Epithelial cell of prostate (primary cell): ENCODE results near the gene ISCA2.

Experiments used
- DNase-seq: peaks from one replicate; pipeline ENCODE4 v3.0.0-alpha.2; 2011; ENCODE audit warnings: low read depth, low spot score
- H3K27ac ChIP-seq: fragments of 450-650 bp; 2 replicates; pipeline ENCODE4 v1.5.1; 2017; ENCODE audit warnings: mild to moderate bottlenecking

ISCA2 gene

GRCh38 chr14:74507085-74507484 lies 13.5 kb downstream of the ISCA2 start:
- no peak for DNase-seq
- no peak overlapping the region for H3K27ac ChIP-seq

GRCh38 chr14:74507840-74508239 lies 14.3 kb downstream of the ISCA2 start:
- no peak for DNase-seq
- no peak overlapping the region for H3K27ac ChIP-seq

GRCh38 chr14:74508292-74508731 lies 14.7 kb downstream of the ISCA2 start:
- no peak overlapping the region for H3K27ac ChIP-seq
- DNase-seq = no peak

GRCh38 chr14:74508844-74509428 lies 15.4 kb downstream of the ISCA2 start:
- no peak for DNase-seq
- H3K27ac ChIP-seq = no peak overlapping the region

- DNase-seq = no peak
- H3K27ac ChIP-seq = no peak overlapping the region
Measured at GRCh38 chr14:74509587-74510222, 16.1 kb downstream of the ISCA2 start.

- DNase-seq = no peak
- peak overlapping the region; percentile 41 for H3K27ac ChIP-seq
Measured at GRCh38 chr14:74510223-74510931, 16.8 kb downstream of the ISCA2 start.

- peak; percentile 29 for DNase-seq
- H3K27ac ChIP-seq = peak overlapping the region; percentile 41
Measured at GRCh38 chr14:74510959-74511409, 17.4 kb downstream of the ISCA2 start.

GRCh38 chr14:74511966-74512830 lies 18.6 kb downstream of the ISCA2 start:
- no peak for DNase-seq
- no peak overlapping the region for H3K27ac ChIP-seq

GRCh38 chr14:74514471-74514941 lies 20.9 kb downstream of the ISCA2 start:
- peak overlapping the region; percentile 35 for H3K27ac ChIP-seq
- DNase-seq = no peak

- no peak overlapping the region for H3K27ac ChIP-seq
- no peak for DNase-seq
Measured at GRCh38 chr14:74515891-74516412, 22.4 kb downstream of the ISCA2 start.

GRCh38 chr14:74516451-74517160 lies 23.0 kb downstream of the ISCA2 start:
- no peak for DNase-seq
- H3K27ac ChIP-seq = no peak overlapping the region

- peak overlapping the region; percentile 19 for H3K27ac ChIP-seq
- DNase-seq = no peak
Measured at GRCh38 chr14:74517731-74518130, 24.2 kb downstream of the ISCA2 start.

GRCh38 chr14:74518221-74518620 lies 24.7 kb downstream of the ISCA2 start:
- DNase-seq = no peak

GRCh38 chr14:74519316-74520074 lies 25.9 kb downstream of the ISCA2 start:
- DNase-seq = no peak
- no peak overlapping the region for H3K27ac ChIP-seq

More at GRCh38 chr14:74518221-74518620, 24.7 kb downstream of the ISCA2 start:
- peak overlapping the region; percentile 19 for H3K27ac ChIP-seq

- no peak overlapping the region for H3K27ac ChIP-seq
- no peak for DNase-seq
Measured at GRCh38 chr14:74521756-74522155, 28.2 kb downstream of the ISCA2 start.

GRCh38 chr14:74522740-74523139 lies 29.2 kb downstream of the ISCA2 start:
- no peak for DNase-seq

GRCh38 chr14:74524076-74524811 lies 30.7 kb downstream of the ISCA2 start:
- no peak overlapping the region for H3K27ac ChIP-seq
- DNase-seq = no peak

More at GRCh38 chr14:74522740-74523139, 29.2 kb downstream of the ISCA2 start:
- no peak overlapping the region for H3K27ac ChIP-seq

- H3K27ac ChIP-seq = no peak overlapping the region
Measured at GRCh38 chr14:74524812-74525135, 31.2 kb downstream of the ISCA2 start.

More at GRCh38 chr14:74524812-74525135, 31.2 kb downstream of the ISCA2 start:
- no peak for DNase-seq
